K562 (cell line): ENCODE results near the gene MRPL55. TPM values are rescaled to one million over a fixed set of nuclear protein-coding genes. Genes with fewer than 3 reads are reported as not detected.

Experiments used
- polyA plus RNA-seq, 8 experiments: library from polyadenylated mRNA; depleted of rRNA in 4 of 8; stranded (reverse) in 5 of 8; unstranded in 3 of 8; fragments of >200 nt; fragmentation: Nextera tagmentation in 2 of 8; fragmentation: Illumina TruSeq in 1 of 8; extraction: Ambion mirVana in 2 of 8; extraction: Trizol in 1 of 8; gene quantifications; 2 replicates each; pipeline versions ENCODE4 v1.2.1 to v1.2.3, GENCODE V29; 2011 to 2014; ENCODE audit warnings: inconsistent platforms in 1 of 8, missing spikeins in 1 of 8
- total RNA-seq, 7 experiments: library from RNA; depleted of rRNA in 6 of 7; stranded (reverse); fragments of >200 nt in 6 of 7; fragmentation: Illumina TruSeq in 2 of 7; extraction: Trizol in 2 of 7; gene quantifications; 2 replicates each; pipeline versions ENCODE4 v1.2.1 to v1.2.3, GENCODE V29; 2011 to 2021; ENCODE audit warnings: low replicate concordance in 1 of 7
- TF ChIP-seq, protein P1 (sequence below), 2 experiments: fragments of 450-650 bp; IDR thresholded peaks; 2 replicates each; pipeline ENCODE4 v1.6.1; 2016; ENCODE audit warnings: mild to moderate bottlenecking in 2 of 2, borderline replicate concordance in 1 of 2, low read depth in 1 of 2, moderate library complexity in 1 of 2

The MRPL55 gene
- total and polyA plus RNA-seq, 9 of the 15 experiments (the other 6 are each of a cell fraction or from before 2014, with no cell fraction given) = 34.9 to 228 (median 81.0) TPM

DNA sequence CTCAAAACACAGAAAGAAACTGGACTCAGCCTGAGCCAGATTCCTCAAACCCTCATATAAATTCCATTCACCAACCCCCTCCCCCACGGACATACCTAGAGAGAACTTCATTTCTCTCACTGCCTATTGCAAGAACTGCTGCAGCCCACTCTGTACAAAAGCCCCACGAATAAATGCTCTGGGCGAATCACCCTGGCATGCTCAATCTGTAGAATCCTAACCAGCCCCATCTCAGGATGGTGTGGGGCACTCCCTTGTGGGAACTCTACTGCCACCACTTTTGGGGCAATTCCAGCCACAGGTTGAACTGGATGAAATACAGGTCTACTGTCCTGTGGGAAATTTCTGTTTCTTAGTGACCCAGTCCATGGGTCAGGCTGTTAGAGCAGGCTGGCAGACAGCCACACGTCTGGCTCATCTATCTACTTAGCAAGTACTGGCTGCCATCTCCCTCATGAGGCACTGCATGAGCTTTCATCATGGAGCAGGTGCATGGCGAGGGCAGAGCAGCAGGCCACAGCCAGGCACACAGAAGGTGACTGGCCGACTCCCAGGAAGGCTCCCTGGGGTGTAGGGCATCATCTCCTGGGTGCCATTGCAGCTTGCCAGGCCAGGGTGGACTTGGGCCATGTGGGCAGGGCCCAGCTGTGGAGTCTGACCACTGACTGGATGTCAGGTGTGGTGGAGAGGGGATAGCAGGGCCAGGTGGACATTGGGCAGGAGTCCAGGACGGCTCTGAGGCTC, 4.4 kb downstream of the MRPL55 start (continued):
- TF ChIP-seq, protein P1, sequence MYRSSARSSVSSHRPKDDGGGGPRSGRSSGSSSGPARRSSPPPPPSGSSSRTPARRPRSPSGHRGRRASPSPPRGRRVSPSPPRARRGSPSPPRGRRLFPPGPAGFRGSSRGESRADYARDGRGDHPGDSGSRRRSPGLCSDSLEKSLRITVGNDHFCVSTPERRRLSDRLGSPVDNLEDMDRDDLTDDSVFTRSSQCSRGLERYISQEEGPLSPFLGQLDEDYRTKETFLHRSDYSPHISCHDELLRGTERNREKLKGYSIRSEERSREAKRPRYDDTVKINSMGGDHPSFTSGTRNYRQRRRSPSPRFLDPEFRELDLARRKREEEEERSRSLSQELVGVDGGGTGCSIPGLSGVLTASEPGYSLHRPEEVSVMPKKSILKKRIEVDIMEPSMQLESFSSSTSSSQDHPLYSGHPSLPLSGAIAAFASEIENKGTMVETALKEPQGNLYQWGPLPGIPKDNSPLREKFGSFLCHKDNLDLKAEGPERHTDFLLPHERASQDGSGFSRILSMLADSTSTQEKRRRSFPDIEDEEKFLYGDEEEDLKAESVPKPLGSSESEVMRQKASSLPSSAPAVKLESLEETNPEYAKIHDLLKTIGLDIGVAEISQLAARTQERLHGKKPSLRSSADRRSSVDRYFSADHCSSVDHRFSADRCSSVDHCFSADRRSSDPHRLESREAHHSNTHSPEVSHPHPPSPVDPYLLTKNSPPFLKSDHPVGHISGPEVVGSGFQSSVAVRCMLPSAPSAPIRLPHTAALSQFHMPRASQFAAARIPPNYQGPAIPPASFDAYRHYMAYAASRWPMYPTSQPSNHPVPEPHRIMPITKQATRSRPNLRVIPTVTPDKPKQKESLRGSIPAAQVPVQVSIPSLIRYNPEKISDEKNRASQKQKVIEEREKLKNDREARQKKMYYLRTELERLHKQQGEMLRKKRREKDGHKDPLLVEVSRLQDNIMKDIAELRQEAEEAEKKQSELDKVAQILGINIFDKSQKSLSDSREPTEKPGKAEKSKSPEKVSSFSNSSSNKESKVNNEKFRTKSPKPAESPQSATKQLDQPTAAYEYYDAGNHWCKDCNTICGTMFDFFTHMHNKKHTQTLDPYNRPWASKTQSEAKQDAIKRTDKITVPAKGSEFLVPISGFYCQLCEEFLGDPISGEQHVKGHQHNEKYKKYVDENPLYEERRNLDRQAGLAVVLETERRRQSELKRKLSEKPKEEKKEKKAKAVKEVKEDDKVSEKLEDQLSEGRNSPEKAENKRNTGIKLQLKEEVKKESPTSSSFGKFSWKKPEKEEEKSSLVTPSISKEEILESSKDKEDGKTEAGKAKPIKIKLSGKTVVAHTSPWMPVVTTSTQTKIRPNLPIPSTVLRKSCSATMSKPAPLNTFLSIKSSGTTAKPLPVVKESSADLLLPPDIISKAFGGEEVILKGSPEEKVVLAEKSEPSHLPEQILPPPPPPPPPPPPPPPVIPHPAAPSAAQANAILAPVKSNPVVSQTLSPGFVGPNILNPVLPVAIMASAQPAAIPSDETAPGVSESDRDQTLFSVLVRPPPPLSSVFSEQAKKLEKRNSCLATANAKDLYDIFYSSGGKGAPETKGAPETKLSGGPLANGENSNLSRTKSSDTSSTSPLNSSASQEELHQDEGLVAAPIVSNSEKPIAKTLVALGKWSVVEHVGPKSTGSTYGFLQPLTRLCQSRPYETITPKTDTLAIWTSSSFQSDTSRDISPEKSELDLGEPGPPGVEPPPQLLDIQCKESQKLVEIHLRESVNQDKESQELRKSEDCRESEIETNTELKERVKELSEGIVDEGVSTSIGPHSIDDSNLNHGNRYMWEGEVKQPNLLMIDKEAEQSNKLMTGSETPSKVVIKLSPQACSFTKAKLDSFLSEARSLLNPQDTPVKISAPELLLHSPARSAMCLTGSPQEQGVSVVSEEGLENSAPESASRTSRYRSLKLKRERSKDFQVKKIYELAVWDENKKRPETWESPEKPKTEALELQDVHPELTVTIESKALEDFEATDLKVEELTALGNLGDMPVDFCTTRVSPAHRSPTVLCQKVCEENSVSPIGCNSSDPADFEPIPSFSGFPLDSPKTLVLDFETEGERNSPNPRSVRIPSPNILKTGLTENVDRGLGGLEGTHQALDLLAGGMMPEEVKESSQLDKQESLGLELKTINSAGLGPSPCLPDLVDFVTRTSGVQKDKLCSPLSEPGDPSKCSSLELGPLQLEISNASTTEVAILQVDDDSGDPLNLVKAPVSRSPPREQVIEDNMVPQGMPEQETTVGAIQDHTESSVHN (IDR thresholded peaks at IDR 0.05; ENCODE audit: borderline replicate concordance in 1 of 2, low read depth in 1 of 2) = no peak
- TF ChIP-seq, all 486 proteins: peak for 6
